GM21576 (cell line): ENCODE measurements around the gene FDXR.
"Not testable (repeated sequence)": the region's sequence is repeated elsewhere in the genome, so short reads cannot be mapped to it uniquely, and the experiment has no call there.

Experiments
- ATAC-seq: cut with Tn5 transposase; IDR thresholded peaks from one replicate; pipeline ENCODE4 v1.9.1; 2021; ENCODE audit warnings: mild to moderate bottlenecking, moderate library complexity; ENCODE audit not compliant: unreplicated experiment

The FDXR gene

GRCh38 chr17:74872313-74873036 lies at the start of gene FDXR:
Gene FDXR, minus strand, starts transcription at chr17:74872994. Its CDS starts 50 bp downstream, at chr17:74872944.
- peak; percentile 21 for ATAC-seq

GRCh38 chr17:74922172-74922571 lies 49.4 kb upstream of the FDXR start:
- ATAC-seq = no peak

- no peak for ATAC-seq
Observed at GRCh38 chr17:74921769-74922168, 49.0 kb upstream of the FDXR start.

GRCh38 chr17:74921026-74921681 lies 48.4 kb upstream of the FDXR start:
- ATAC-seq = no peak

- no peak for ATAC-seq
Observed at GRCh38 chr17:74920642-74921025, 47.8 kb upstream of the FDXR start.

- ATAC-seq = no peak
Observed at GRCh38 chr17:74920306-74920620, 47.5 kb upstream of the FDXR start.

- no peak for ATAC-seq
Observed at GRCh38 chr17:74919440-74920305, 46.9 kb upstream of the FDXR start.

- ATAC-seq = no peak
Observed at GRCh38 chr17:74918906-74919305, 46.1 kb upstream of the FDXR start.

GRCh38 chr17:74917430-74917829 lies 44.6 kb upstream of the FDXR start:
- ATAC-seq = no peak

- no peak for ATAC-seq
Observed at GRCh38 chr17:74916851-74917199, 44.0 kb upstream of the FDXR start.

GRCh38 chr17:74916136-74916850 lies 43.5 kb upstream of the FDXR start:
- ATAC-seq = no peak

- not testable (repeated sequence) for ATAC-seq
Observed at GRCh38 chr17:74911423-74911822, 38.6 kb upstream of the FDXR start.

- ATAC-seq = not testable (repeated sequence)
Observed at GRCh38 chr17:74909097-74909496, 36.3 kb upstream of the FDXR start.

GRCh38 chr17:74907012-74907411 lies 34.2 kb upstream of the FDXR start:
- no peak for ATAC-seq

GRCh38 chr17:74906214-74906793 lies 33.5 kb upstream of the FDXR start:
- ATAC-seq = not testable (repeated sequence)

GRCh38 chr17:74904687-74905409 lies 32.1 kb upstream of the FDXR start:
- ATAC-seq = no peak

GRCh38 chr17:74903671-74904070 lies 30.9 kb upstream of the FDXR start:
- ATAC-seq = no peak

GRCh38 chr17:74903034-74903433 lies 30.2 kb upstream of the FDXR start:
- no peak for ATAC-seq

- ATAC-seq = no peak
Observed at GRCh38 chr17:74901353-74902135, 28.8 kb upstream of the FDXR start.
